GM21390 (cell line): Measurements from ENCODE around the gene OAF.

Experiments
- ATAC-seq: cut with Tn5 transposase; IDR thresholded peaks from one replicate; pipeline ENCODE4 v1.9.1; 2021; ENCODE audit not compliant: unreplicated experiment

OAF gene

GRCh38 chr11:120201653-120202052 lies 9.2 kb upstream of the OAF start:
- ATAC-seq: no peak

GRCh38 chr11:120203626-120204025 lies 7.2 kb upstream of the OAF start:
- ATAC-seq: no peak

- ATAC-seq: no peak
These were observed 5.2 kb upstream of the OAF start for GRCh38 chr11:120205596-120206161.

- no peak for ATAC-seq
These were observed 3.3 kb upstream of the OAF start for GRCh38 chr11:120207512-120207911.

- ATAC-seq: no peak
These were observed 2.8 kb upstream of the OAF start for GRCh38 chr11:120208001-120208441.

- ATAC-seq: no peak
These were observed 2.1 kb upstream of the OAF start for GRCh38 chr11:120208777-120209176.

GRCh38 chr11:120209746-120210625 lies 846 bp upstream of the OAF start:
- ATAC-seq: no peak

GRCh38 chr11:120211522-120212258 lies 858 bp downstream of the OAF start:
- no peak for ATAC-seq

GRCh38 chr11:120212259-120212878 lies 1.5 kb downstream of the OAF start:
- no peak for ATAC-seq

- ATAC-seq: no peak
These were observed 2.1 kb downstream of the OAF start for GRCh38 chr11:120212926-120213325.

GRCh38 chr11:120214581-120214980 lies 3.7 kb downstream of the OAF start:
- no peak for ATAC-seq

GRCh38 chr11:120215634-120216033 lies 4.8 kb downstream of the OAF start:
- ATAC-seq: no peak

- no peak for ATAC-seq
These were observed 5.7 kb downstream of the OAF start for GRCh38 chr11:120216426-120217102.

- ATAC-seq: no peak
These were observed 6.7 kb downstream of the OAF start for GRCh38 chr11:120217526-120217925.

- ATAC-seq: no peak
These were observed 7.3 kb downstream of the OAF start for GRCh38 chr11:120217941-120218694.

- ATAC-seq: no peak
These were observed 7.8 kb downstream of the OAF start for GRCh38 chr11:120218695-120219033.

GRCh38 chr11:120219232-120219937 lies 8.6 kb downstream of the OAF start:
- ATAC-seq: no peak

GRCh38 chr11:120219938-120220746 lies 9.3 kb downstream of the OAF start:
- ATAC-seq: no peak

GRCh38 chr11:120220747-120221037 lies 9.9 kb downstream of the OAF start:
- no peak for ATAC-seq
